ENCODE measurements around the gene CCDC57.
"Not testable (repeated sequence)": the region's sequence is repeated elsewhere in the genome, so short reads cannot be mapped to it uniquely, and the experiment has no call there.

CCDC57 gene

GRCh38 chr17:82219753-82220709 lies 7.4 kb upstream of the CCDC57 start:
- DNase-seq, result no peak

DNA sequence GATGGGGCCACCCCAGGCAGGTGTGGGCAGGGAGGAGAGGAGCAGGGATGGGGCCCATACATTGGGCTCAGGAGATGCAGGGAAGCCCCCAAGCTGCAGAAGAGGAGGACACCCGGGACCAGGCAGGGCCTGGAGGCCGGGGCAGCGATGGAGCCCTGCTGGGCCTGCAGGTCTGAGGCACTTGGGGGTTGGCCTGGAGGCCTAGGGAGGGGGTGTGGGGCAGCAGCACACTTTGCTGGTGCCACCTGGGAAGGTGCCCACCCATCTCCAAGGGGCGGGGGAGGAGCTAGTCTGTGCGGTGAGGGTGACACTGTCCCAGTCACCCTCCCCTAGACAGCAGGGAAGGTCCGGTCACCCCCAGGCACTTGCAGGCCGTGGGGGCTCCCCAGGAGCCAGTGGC lies 6.4 kb upstream of the CCDC57 start:
- DNase-seq, result no peak

DNA sequence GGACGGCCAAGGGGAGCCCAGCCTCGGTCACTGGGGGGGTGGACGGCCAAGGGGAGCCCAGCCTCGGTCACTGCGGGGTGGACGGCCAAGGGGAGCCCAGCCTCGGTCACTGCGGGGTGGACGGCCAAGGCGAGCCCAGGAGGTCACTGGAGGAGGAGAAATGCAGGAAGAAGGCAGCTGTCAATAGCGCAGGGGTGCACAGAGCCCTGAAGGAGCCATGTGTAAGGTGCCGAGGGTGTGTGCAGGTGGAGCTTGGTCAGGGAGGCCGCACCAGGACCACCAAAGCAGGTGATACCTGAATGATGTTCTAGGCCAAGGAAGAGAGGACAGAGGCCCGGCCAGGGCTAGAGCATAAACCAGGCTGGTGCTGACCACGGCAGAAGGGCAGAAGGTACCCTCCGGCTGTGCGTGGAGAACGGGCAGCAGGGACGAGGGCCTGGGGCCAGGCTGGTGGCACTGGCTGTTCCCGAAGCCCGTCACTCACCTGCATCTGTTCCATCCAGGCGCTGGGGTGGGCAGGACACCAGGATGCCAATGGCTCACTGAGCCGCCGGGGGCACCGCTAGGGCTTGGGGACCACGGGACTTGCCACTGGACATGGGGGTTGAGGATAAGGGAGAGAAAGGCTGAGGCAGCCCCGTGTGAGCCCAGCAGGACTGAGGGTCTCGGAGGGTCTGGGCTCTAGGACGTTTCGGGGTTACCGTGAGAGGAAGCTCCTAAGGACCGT lies 5.9 kb upstream of the CCDC57 start:
- DNase-seq, result no peak

GRCh38 chr17:82217530-82218204 lies 5.0 kb upstream of the CCDC57 start:
- DNase-seq, result no peak

GRCh38 chr17:82217120-82217529 lies 4.5 kb upstream of the CCDC57 start:
- DNase-seq, result no peak

DNA sequence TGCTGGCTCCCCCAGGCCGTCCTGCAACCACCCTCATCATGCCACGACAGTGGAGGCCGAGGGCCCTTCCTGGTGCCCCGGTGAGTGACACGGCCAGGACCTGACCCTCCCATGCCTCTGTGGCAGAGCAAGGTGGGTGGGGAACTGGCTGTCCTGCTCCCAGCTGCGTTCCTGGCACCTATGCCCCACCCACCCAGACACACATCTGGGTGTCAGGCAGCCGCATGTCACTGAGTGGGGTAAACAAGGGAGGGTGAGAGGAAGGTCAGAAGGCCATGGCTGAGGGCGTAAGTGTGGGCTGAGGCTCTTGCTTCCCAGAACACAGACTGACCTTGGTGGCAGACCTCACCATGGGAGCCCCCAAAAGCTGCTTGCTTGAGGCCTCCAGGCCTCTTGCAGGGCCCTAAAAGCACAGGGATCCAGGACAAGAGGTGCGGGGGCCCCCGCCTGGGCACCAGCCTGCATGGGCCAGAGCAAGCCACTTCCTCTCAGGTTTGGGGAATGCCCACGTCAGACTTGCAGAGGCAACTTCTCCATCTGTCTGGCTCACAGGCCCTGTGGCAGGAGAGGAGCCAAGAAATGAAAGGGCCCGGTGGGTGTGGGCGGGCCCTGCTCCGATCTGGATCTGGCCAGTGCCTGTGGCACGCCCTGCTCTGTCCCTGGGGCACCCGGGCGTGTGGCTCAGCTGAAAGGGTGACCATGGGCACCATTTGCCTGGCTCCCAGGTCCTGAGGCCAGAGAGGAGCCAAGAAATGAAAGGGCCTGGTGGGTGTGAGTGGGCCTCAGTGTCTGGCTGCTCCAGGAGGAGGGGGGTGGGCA lies 3.9 kb upstream of the CCDC57 start:
- DNase-seq, result no peak

- DNase-seq, result no peak
Observed at GRCh38 chr17:82215972-82216300, 3.3 kb upstream of the CCDC57 start.

DNA sequence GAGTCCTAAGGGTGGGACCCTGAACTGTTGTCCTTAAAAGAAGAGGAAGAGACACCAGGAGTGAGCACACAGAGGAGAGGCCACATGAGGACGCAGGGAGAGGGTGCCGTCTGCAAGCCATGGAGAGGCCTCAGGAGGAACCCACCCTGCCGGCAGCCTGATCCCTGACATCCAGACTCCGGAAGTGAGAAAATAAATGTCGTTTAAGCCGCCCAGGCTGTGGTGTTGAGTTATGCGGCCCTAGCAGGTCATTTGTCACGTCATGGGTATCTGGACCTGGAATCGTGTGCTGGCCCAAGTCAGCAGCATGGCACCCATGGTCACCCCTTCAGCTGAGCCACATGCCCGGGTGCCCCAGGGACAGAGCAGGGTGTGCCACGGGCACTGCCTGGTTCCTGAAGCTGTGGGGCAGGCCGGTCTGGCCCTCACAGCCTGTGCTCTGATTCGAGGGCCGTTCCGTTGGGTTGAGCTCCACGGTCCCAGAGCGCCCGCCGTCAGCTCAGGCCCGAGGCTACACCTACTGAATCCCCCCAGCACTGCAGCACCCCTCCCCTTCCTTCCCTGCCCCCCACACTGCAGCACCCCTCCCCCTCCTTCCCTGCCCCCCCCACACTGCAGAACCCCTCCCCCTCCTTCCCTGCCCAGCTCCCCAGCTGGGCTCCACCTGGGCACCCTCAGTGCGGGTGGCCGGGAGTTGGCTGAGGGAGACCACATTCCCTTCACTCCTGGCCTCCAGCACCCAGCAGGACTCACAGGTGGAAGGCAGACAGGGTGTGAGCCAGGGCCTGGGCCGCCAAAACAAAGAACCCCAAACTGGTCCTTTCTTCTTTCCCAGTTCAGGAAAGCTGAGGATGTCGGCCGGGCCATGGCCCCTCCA lies 2.7 kb upstream of the CCDC57 start:
- DNase-seq, result no peak

- no peak for DNase-seq
Observed at GRCh38 chr17:82214012-82214628, 1.5 kb upstream of the CCDC57 start.

- DNase-seq, result no peak
Observed at GRCh38 chr17:82213251-82214011, 789 bp upstream of the CCDC57 start.

DNA sequence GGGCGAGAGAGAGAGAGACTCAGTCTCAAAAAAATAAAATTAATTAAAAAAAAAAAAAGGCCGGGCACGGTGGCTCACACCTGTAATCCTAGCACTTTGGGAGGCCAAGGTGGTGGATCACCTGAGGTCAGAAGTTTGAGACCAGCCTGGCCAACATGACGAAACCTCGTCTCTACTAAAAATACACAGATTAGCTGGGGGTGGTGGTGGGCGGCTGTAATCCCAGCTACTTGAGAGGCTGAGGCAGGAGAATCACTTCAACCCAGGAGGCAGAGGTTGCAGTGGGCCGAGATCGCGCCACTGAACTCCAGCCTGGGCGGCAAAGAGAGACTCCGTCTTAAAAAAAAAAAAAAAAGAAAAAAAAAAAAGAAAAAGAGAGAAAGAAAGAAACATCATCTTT lies 2.0 kb downstream of the CCDC57 start:
- not testable (repeated sequence) for DNase-seq

GRCh38 chr17:82205720-82206508 lies 6.7 kb downstream of the CCDC57 start:
- peak; percentile 82 for DNase-seq

DNA sequence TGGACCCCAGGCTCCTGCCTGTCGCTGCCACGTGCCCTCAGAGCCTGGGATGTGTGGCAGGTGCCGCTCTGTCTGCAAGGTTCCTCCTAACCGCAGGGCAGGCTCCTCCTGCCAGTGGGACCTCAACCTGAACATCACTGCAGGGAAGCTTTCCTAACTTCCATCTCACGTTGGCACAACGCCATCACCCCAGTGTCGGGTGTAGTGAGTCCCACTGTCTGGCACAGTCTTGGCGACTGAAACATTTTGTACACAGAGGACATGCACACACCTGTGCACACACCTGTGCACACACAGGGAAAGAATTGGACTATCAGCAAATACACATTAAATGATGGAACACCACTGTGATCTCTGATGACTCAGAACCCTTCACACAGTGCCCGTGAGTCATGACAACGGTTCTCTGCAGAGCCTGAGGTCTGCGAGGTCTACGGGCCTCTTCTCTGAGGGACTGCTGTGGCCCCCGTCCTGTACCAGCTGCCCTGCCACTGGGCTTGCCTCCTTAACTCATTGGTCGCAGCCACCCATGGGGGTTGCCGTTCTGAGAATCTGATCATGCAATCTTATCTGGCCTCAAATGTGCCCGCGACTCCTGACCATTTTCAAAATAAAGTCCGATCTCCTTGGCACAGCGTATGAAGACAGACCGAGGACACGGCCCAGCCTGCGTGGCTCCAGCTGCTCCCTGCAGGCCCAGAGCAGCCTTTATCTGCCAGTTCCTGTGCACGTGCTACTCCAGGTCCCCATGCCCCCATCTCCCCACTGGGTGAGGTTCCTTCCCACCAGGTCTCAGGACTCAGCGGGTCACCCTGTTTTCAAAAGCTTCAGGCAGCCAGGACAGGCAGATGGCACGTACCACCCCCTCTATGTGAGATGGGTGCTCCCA lies 7.6 kb downstream of the CCDC57 start:
- DNase-seq, result peak; percentile 22

DNA sequence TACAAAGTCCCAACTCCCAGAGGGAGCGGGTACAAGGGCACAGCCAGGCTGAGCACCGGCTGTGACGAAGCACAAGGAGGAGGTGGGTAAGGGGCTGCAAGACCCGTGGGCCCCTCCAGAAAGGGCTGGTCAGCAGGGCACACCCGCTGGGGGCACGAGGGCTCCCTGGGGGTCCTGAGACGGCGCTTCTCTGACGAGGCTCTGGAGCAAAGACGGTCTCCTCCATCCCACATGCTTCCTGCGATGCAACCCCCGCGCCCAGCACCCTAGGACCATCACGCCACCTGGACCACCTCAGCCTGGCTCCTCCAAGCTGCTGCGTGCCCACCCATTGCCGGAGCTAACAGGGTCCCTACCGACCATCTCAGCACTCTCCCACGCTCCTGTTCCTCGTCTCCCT lies 8.7 kb downstream of the CCDC57 start:
- DNase-seq, result no peak

DNA sequence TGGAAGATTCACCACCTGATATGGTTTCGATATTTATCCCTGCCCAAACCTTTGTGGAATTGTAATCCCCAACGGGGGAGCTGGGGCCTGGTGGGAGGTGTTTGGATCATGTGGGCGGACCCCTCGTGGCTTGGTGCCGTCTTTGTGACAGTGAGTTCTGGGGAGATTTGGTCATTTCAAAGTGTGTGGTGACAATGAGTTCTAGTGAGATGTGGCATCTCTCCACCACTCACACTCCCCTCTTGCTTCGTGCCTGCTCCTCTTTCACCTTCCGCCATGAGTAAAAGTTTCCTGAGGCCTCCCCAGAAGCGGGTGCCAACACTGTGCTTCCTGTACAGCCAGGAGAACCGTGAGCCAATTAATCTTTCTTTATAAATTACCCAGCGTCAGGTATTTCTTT lies 9.7 kb downstream of the CCDC57 start:
- DNase-seq, result no peak

DNA sequence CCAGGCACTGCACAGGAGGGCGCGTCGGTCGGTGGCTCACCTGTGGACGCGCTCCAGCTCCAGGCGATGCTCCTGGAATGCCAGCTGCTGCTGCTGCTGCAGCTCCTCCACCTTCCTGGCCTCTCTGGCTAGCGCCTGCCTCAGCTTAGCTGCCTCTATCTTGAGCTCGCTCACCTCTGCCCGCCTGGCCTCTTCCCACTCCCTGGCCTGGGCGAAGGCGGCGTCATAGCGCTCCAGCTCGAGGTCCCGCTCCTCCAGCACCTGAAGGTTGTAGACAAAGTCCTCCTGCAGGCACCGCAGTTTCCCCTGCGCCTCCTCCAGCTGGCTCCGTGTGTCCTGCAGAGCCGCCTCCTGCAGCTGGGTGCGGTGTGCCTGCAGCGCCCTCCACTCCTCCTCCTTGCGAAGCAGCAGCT lies 11.1 kb downstream of the CCDC57 start:
- DNase-seq, result no peak

- no peak for DNase-seq
Observed at GRCh38 chr17:82200743-82201497, 11.7 kb downstream of the CCDC57 start.

- no peak for DNase-seq
Observed at GRCh38 chr17:82200135-82200534, 12.5 kb downstream of the CCDC57 start.

All from SHP77 treated with DMSO at 0.1 percent for 48 hours (cell line).